T-cell (primary cell): ENCODE results near the gene TAS2R46. TPM values are rescaled to one million over a fixed set of nuclear protein-coding genes. Genes with fewer than 3 reads are reported as not detected.

Source experiments
- ATAC-seq, 4 experiments: fragments of 200-7000 bp in 3 of 4; fragments of 150-1000 bp in 1 of 4; cut with Tn5 transposase; replicated peaks in 1 of 4; 1 replicate in 3 of 4; 2 replicates in 1 of 4; pipeline ENCODE4 v1.10.0; 2021; ENCODE audit warnings: moderate library complexity in 3 of 4, mild to moderate bottlenecking in 2 of 4, moderate number of reproducible peaks in 1 of 4
- CTCF ChIA-PET, 2 donors: fragments of 300-600 bp; sonication (Branson Sonifier 250); formaldehyde crosslinking; loops; one replicate each; lab custom pipeline; 2022; ENCODE audit warnings: antibody characterized with exemption in 2 of 2; lab: Charles Lee
- POLR2A ChIA-PET, 2 donors: fragments of 300-600 bp; sonication (Branson Sonifier 250); formaldehyde crosslinking; loops; one replicate each; lab custom pipeline; 2022; ENCODE audit warnings: antibody characterized with exemption in 2 of 2; lab: Charles Lee
- DNase-seq, 35 experiments: peaks; one replicate each; pipeline versions ENCODE4 v3.0.0 to v3.0.0-alpha.2; 2013 to 2023
- H3K27ac ChIP-seq: one replicate; pipeline ENCODE4 v1.5.1; 2013; ENCODE audit warnings: low read length
- H3K27me3 ChIP-seq, 2 experiments: replicated peaks in 1 of 2; 1 replicate in 1 of 2; 2 replicates in 1 of 2; pipeline versions ENCODE4 v1.6.1 to v1.7.0; 2013; ENCODE audit warnings: low read length in 1 of 2, mixed read lengths in 1 of 2; ENCODE audit not compliant: control insufficient read depth in 2 of 2, insufficient read depth in 2 of 2; ENCODE audit errors: extremely low read depth in 1 of 2
- H3K36me3 ChIP-seq, 2 donors: 1 replicate in 1 of 2; 2 replicates in 1 of 2; pipeline versions ENCODE4 v1.6.1 to v1.7.0; 2013; ENCODE audit warnings: low read length in 1 of 2; ENCODE audit not compliant: control insufficient read depth in 2 of 2, insufficient read depth in 1 of 2; ENCODE audit errors: extremely low read depth in 1 of 2
- H3K4me1 ChIP-seq, 2 experiments: 1 replicate in 1 of 2; 2 replicates in 1 of 2; pipeline versions ENCODE4 v1.6.1 to v1.7.0; 2013; ENCODE audit warnings: low read length in 2 of 2, mixed read lengths in 1 of 2; ENCODE audit not compliant: insufficient read depth in 2 of 2, control insufficient read depth in 1 of 2; ENCODE audit errors: extremely low read depth in 1 of 2
- H3K4me3 ChIP-seq, 2 donors: 1 replicate in 1 of 2; 2 replicates in 1 of 2; pipeline versions ENCODE4 v1.5.1 to v1.7.0; 2013; ENCODE audit warnings: mild to moderate bottlenecking in 2 of 2, low read length in 1 of 2, moderate library complexity in 1 of 2; ENCODE audit not compliant: control insufficient read depth in 1 of 2; ENCODE audit errors: extremely low read depth in 1 of 2
- H3K9me3 ChIP-seq: 2 replicates; pipeline ENCODE4 v1.7.0; 2013
- H3K27ac Mint-ChIP-seq, 2 donors: one replicate each; pipeline ENCODE4 v1.8.0; 2020 to 2021; ENCODE audit warnings: mild to moderate bottlenecking in 2 of 2, mixed read lengths in 2 of 2
- H3K27me3 Mint-ChIP-seq, 2 donors: one replicate each; pipeline ENCODE4 v1.8.0; 2021 to 2022; ENCODE audit warnings: mixed read lengths in 2 of 2
- H3K36me3 Mint-ChIP-seq: one replicate; pipeline ENCODE4 v1.8.0; 2021; ENCODE audit warnings: mixed read lengths
- H3K4me1 Mint-ChIP-seq, 3 donors: one replicate each; pipeline ENCODE4 v1.8.0; 2020 to 2022; ENCODE audit warnings: mixed read lengths in 3 of 3, mild to moderate bottlenecking in 1 of 3
- H3K4me3 Mint-ChIP-seq, 3 donors: one replicate each; pipeline ENCODE4 v1.8.0; 2020 to 2022; ENCODE audit warnings: mild to moderate bottlenecking in 3 of 3, mixed read lengths in 3 of 3, moderate library complexity in 3 of 3
- H3K9me3 Mint-ChIP-seq, 3 donors: one replicate each; pipeline ENCODE4 v1.8.0; 2020 to 2022; ENCODE audit warnings: mixed read lengths in 3 of 3
- WGBS: methylation state at CpG from one replicate; pipeline ENCODE4 v1.1.5; 2013; ENCODE audit warnings: missing lambda C conversion rate; ENCODE audit not compliant: insufficient coverage; 5-methylcytosine and 5-hydroxymethylcytosine counted together
- total RNA-seq, 35 experiments: library from RNA in 6 of 35; stranded (reverse) in 6 of 35; fragments of 120-200 nt in 1 of 35; gene quantifications; one replicate each; pipeline versions ENCODE4 v1.2.1 to v1.2.4 and lab custom pipeline; 2013 to 2026

Gene TAS2R46
- total RNA-seq, 5 donors from 2014 or later (not counting 1 experiment from before 2014, with no cell fraction given) = 0.82 to 3.6 (median 1.4) TPM

DNA sequence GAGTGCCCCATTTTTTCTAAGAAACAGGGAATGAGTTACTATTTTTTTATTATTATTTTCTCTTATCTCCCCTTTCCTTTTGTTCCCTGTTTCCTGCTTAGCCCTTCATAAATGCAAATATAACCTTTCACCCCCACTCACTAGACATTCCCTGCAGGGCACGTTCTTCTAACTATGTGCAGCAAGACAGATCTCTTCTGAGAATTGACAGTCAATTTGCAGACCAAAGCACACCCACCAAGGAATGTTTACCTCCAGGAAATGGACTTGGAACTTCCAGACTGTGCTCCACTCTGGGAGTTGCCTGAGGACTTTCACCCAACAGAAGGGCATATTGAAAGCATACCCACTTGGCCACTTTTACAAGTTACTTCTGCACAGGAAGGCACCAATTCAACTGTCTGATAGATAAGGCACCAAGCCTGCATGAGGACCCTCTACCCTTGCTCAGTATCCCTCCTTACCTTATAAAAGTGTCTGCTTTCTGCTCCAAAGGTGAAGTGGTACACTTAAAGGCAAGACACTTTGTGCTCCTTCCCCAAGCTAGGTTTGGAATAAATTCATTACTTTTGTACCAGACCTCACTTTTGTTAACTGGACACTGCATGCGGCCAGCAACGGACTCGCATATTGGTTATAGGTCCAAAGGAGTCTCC is 46.2 kb downstream of the TAS2R46 start:
- Histone ChIP-seq H3K9me3 (no peaks in the 10 kb centered on the region), H3K27me3 (no peaks in the 10 kb centered on the region), H3K27ac (no peak overlapping the region), H3K36me3 (no peaks in the 10 kb centered on the region), H3K4me3 (no peak overlapping the region), H3K4me1 (no peaks in the 10 kb centered on the region)
- peaks cover 42% of the 10 kb centered on the region for H3K36me3 Mint-ChIP-seq
- CTCF ChIA-PET = no interaction called here
- H3K27me3 Mint-ChIP-seq = no peaks in the 10 kb centered on the region
- peaks cover 9 to 10% (median 10%) of the 10 kb centered on the region in 3 donors for H3K4me1 Mint-ChIP-seq
- no peak overlapping the region for H3K4me3 Mint-ChIP-seq
- no peak overlapping the region for H3K27ac Mint-ChIP-seq
- POLR2A ChIA-PET = interaction anchor here in 1 of 2 donors (0.6 kb wide), 1 partner anchor 152 kb away, joined by 3 read pairs; no protein-coding TSS in a partner anchor
- DNase-seq (no peak), ATAC-seq (no peak)
- WGBS = 89% methylated on average over 1 of the region's 4 CpGs
- no peaks in the 10 kb centered on the region for H3K9me3 Mint-ChIP-seq

DNA sequence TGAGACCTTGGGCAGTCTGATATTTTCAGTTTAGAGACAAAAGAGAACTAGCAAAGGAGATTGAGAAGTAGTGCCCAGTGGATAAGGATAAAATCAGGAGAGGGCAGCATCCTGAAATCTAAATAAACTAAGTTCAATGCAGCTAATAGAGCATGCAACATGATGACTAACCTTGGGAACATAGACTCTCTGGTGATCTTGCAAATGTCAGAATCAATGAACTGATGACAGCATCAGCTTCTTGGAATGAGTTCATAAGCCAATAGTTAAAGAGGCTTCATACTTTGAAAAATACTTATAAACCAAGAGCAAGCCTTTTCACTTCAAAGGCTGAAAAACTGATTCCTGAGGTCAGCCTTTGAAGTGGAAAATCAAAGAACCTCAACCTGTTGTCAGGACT is 47.9 kb downstream of the TAS2R46 start:
- Histone ChIP-seq H3K36me3 (no peaks in the 10 kb centered on the region), H3K27ac (no peak overlapping the region), H3K9me3 (no peaks in the 10 kb centered on the region), H3K4me1 (no peaks in the 10 kb centered on the region), H3K4me3 (no peak overlapping the region), H3K27me3 (no peaks in the 10 kb centered on the region)
- Mint-ChIP-seq H3K4me3 (no peak overlapping the region), H3K27ac (no peak overlapping the region), H3K27me3 (no peaks in the 10 kb centered on the region), H3K36me3 (peaks cover 42% of the 10 kb centered on the region), H3K9me3 (no peaks in the 10 kb centered on the region), H3K4me1 (peaks cover 9 to 10% (median 10%) of the 10 kb centered on the region in 3 donors)
- CTCF ChIA-PET = no interaction called here
- POLR2A ChIA-PET = no interaction called here
- DNase-seq (no peak), ATAC-seq (no peak)

Other genes with a start within 250 kb of the TAS2R46 start
- 1 to 10 TPM in 2 of 5 donors, under 1 TPM in 1, not detected in 2; 0.33 to 1.3 (median 1.2) TPM for gene TAS2R10, start 235.9 kb downstream of the TAS2R46 start, total RNA-seq
- gene PRR4, start 212.8 kb downstream of the TAS2R46 start, total RNA-seq = 1 to 10 TPM in 4 of 5 donors, under 1 TPM in 1; 0.73 to 3.8 (median 2.2) TPM
- 10 to 100 TPM; 19.2 to 42.4 (median 24.7) TPM for gene PRH1, start 178.0 kb downstream of the TAS2R46 start, total RNA-seq
- gene TAS2R13, start 152.7 kb downstream of the TAS2R46 start, total RNA-seq = 1 to 10 TPM in 4 of 5 donors, under 1 TPM in 1; 0.79 to 1.5 (median 1.2) TPM
- gene PRH2, start 133.1 kb downstream of the TAS2R46 start, total RNA-seq = not detected
- 1 to 10 TPM; 2.4 to 3.5 (median 2.7) TPM for gene TAS2R14, start 123.0 kb downstream of the TAS2R46 start, total RNA-seq
- 1 to 10 TPM in 4 of 5 donors, under 1 TPM in 1; 0.61 to 2.2 (median 1.5) TPM for gene TAS2R50, start 75.4 kb downstream of the TAS2R46 start, total RNA-seq
- gene TAS2R20, start 64.0 kb downstream of the TAS2R46 start, total RNA-seq = 1 to 10 TPM; 1.7 to 3.0 (median 2.6) TPM
- 1 to 10 TPM; 1.4 to 6.7 (median 2.4) TPM for gene TAS2R19, start 39.7 kb downstream of the TAS2R46 start, total RNA-seq
- 1 to 10 TPM; 2.4 to 4.3 (median 3.6) TPM for gene TAS2R31, start 30.9 kb downstream of the TAS2R46 start, total RNA-seq
- gene TAS2R43, start 30.0 kb upstream of the TAS2R46 start, total RNA-seq = 1 to 10 TPM in 4 of 5 donors, under 1 TPM in 1; 0.35 to 5.2 (median 1.8) TPM
- gene TAS2R30, start 72.3 kb upstream of the TAS2R46 start, total RNA-seq = 1 to 10 TPM; 2.3 to 8.5 (median 3.3) TPM
- gene SMIM10L1, start 108.9 kb upstream of the TAS2R46 start, total RNA-seq = 10 to 100 TPM in 1 of 5 donors, 1 to 10 TPM in 4; 8.8 to 10.2 (median 9.7) TPM
- gene TAS2R42, start 124.6 kb upstream of the TAS2R46 start, total RNA-seq = not detected
- gene PRB3, start 207.4 kb upstream of the TAS2R46 start, total RNA-seq = under 1 TPM in 1 of 5 donors, not detected in 4; 0.88 TPM
- gene PRB4, start 248.1 kb upstream of the TAS2R46 start, total RNA-seq = not detected